ENCODE data around the gene UVSSA. TPM values are rescaled to one million over a fixed set of nuclear protein-coding genes. Genes with fewer than 3 reads are reported as not detected.
A peak's percentile ranks its signal among the peaks of the same experiment; 100 is the strongest.
"Not testable (repeated sequence)": the region's sequence is repeated elsewhere in the genome, so short reads cannot be mapped to it uniquely, and the experiment has no call there.

The UVSSA gene
- polyA plus RNA-seq, 1 of the 3 experiments (the other 2 are of a cell fraction) = 14.9 TPM

DNA sequence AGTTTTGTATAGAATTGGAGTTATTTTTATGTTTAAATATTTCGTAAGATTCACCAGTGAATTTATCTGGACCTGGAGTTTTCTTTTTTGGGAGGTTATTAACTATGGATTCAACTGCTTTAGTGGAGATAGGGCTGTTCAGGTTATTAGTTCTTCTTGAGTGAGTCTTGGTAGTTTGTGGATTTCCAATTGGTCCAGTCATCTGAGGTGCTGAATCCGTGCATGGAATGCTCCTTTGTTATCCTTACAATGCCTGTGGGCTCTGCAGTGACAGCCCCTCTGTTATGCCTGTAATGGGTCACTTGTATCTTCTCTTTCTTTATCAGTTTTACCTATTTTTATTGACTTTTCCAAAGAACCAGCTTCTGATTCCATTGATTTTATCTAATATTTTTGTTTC, 74.6 kb downstream of the UVSSA start:
- no peak for TF ChIP-seq NFIC (IDR thresholded peaks at IDR 0.05; ENCODE audit: borderline replicate concordance)
- TF ChIP-seq TEAD4 (IDR thresholded peaks at IDR 0.05; ENCODE audit: borderline replicate concordance, insufficient read depth) = no peak
- TF ChIP-seq, protein P1, sequence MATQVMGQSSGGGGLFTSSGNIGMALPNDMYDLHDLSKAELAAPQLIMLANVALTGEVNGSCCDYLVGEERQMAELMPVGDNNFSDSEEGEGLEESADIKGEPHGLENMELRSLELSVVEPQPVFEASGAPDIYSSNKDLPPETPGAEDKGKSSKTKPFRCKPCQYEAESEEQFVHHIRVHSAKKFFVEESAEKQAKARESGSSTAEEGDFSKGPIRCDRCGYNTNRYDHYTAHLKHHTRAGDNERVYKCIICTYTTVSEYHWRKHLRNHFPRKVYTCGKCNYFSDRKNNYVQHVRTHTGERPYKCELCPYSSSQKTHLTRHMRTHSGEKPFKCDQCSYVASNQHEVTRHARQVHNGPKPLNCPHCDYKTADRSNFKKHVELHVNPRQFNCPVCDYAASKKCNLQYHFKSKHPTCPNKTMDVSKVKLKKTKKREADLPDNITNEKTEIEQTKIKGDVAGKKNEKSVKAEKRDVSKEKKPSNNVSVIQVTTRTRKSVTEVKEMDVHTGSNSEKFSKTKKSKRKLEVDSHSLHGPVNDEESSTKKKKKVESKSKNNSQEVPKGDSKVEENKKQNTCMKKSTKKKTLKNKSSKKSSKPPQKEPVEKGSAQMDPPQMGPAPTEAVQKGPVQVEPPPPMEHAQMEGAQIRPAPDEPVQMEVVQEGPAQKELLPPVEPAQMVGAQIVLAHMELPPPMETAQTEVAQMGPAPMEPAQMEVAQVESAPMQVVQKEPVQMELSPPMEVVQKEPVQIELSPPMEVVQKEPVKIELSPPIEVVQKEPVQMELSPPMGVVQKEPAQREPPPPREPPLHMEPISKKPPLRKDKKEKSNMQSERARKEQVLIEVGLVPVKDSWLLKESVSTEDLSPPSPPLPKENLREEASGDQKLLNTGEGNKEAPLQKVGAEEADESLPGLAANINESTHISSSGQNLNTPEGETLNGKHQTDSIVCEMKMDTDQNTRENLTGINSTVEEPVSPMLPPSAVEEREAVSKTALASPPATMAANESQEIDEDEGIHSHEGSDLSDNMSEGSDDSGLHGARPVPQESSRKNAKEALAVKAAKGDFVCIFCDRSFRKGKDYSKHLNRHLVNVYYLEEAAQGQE (IDR thresholded peaks at IDR 0.05; ENCODE audit: low read depth, low read length) = 0 out of 2 replicates have a peak, but pooled peaks have one; percentile 20
- no peak overlapping the region for H3K4me3 ChIP-seq (ENCODE audit: low read depth in 2 of 2, low read length in 1 of 2)
- no peak overlapping the region for H2AFZ ChIP-seq (ENCODE audit: low read depth)
- ChIA-PET POLR2A (no interaction called here), CTCF (interaction anchor here (1.0 to 1.5 kb wide), 2 partner anchors 91 to 291 kb away, joined by 3 read pairs; no protein-coding TSS in a partner anchor)
- peaks cover 66% of the 10 kb centered on the region for H3K27me3 ChIP-seq (ENCODE audit: insufficient read depth)
- H3F3A ChIP-seq (replicated peaks; ENCODE audit: insufficient read depth) = no peaks in the 10 kb centered on the region
- DNase-seq = no peak
- H3K9ac ChIP-seq = no peak overlapping the region
- no peaks in the 10 kb centered on the region for H3K4me1 ChIP-seq (ENCODE audit: control insufficient read depth in 1 of 2, insufficient read depth in 2 of 2, low read depth in 1 of 2, low read length in 1 of 2)
- no peaks in the 10 kb centered on the region for H3K9me3 ChIP-seq
- H3K4me2 ChIP-seq = no peak overlapping the region
- no peaks in the 10 kb centered on the region for H3K9me2 ChIP-seq
- H4K20me1 ChIP-seq (ENCODE audit: insufficient read depth) = no peaks in the 10 kb centered on the region
- H3K27ac ChIP-seq (ENCODE audit: low read depth in 2 of 2, low read length in 1 of 2) = no peak overlapping the region
- H3K36me3 ChIP-seq (replicated peaks in 1 of 2; ENCODE audit: control insufficient read depth in 1 of 2, insufficient read depth in 2 of 2, low read length in 1 of 2) = no peaks in the 10 kb centered on the region
- H3K79me2 ChIP-seq (ENCODE audit: insufficient read depth) = no peaks in the 10 kb centered on the region
- 3% methylated on average over 2 of the region's 2 CpGs for WGBS (ENCODE audit: low lambda C conversion rate)

DNA sequence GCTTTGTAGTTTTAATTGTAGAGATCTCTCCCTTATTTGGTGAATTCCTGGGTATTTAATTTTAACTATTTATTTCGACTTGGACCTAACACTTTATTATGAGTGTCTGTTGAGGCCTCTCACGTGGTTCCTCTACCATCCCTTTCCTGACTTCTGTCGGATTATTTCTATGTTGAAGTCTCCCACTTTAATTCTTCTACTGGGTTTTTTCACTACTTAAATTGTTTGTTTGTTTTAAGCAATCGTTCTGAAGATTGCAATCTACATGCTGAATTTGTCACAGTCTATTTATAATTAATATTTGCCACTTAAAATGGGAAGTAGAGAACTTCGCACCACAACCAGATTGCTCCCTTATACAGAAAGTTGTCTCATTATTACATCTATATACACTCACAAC, 80.0 kb downstream of the UVSSA start:
- Histone ChIP-seq H3K36me3 (replicated peaks in 1 of 2; ENCODE audit: control insufficient read depth in 1 of 2, insufficient read depth in 2 of 2, low read length in 1 of 2) (no peaks in the 10 kb centered on the region), H3F3A (replicated peaks; ENCODE audit: insufficient read depth) (no peaks in the 10 kb centered on the region), H3K27ac (ENCODE audit: low read depth in 2 of 2, low read length in 1 of 2) (no peak overlapping the region), H3K27me3 (ENCODE audit: insufficient read depth) (peaks cover 28% of the 10 kb centered on the region), H3K4me1 (ENCODE audit: control insufficient read depth in 1 of 2, insufficient read depth in 2 of 2, low read depth in 1 of 2, low read length in 1 of 2) (no peaks in the 10 kb centered on the region), H3K79me2 (ENCODE audit: insufficient read depth) (no peaks in the 10 kb centered on the region), H3K9me3 (no peaks in the 10 kb centered on the region), H4K20me1 (ENCODE audit: insufficient read depth) (no peaks in the 10 kb centered on the region), H3K4me3 (ENCODE audit: low read depth in 2 of 2, low read length in 1 of 2) (no peak overlapping the region), H3K9me2 (no peaks in the 10 kb centered on the region), H2AFZ (ENCODE audit: low read depth) (no peak overlapping the region), H3K4me2 (no peak overlapping the region), H3K9ac (no peak overlapping the region)
- CTCF ChIA-PET = no interaction called here
- DNase-seq = no peak
- WGBS (ENCODE audit: low lambda C conversion rate) = 26% methylated on average over 5 of the region's 5 CpGs
- POLR2A ChIA-PET = no interaction called here
- TF ChIP-seq, protein P2, sequence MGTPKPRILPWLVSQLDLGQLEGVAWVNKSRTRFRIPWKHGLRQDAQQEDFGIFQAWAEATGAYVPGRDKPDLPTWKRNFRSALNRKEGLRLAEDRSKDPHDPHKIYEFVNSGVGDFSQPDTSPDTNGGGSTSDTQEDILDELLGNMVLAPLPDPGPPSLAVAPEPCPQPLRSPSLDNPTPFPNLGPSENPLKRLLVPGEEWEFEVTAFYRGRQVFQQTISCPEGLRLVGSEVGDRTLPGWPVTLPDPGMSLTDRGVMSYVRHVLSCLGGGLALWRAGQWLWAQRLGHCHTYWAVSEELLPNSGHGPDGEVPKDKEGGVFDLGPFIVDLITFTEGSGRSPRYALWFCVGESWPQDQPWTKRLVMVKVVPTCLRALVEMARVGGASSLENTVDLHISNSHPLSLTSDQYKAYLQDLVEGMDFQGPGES (IDR thresholded peaks at IDR 0.05; ENCODE audit: low read depth, low read length) = no peak
- TF ChIP-seq TCF12 (IDR thresholded peaks at IDR 0.05) (no peak), JUND (IDR thresholded peaks at IDR 0.05) (no peak), EP300 (IDR thresholded peaks at IDR 0.05; ENCODE audit: borderline replicate concordance in 1 of 2, low read depth in 1 of 2, low read length in 1 of 2) (no peak), RAD21 (IDR thresholded peaks at IDR 0.05; ENCODE audit: low read length) (no peak), MXI1 (IDR thresholded peaks at IDR 0.05; ENCODE audit: low read depth, low read length) (no peak)

DNA sequence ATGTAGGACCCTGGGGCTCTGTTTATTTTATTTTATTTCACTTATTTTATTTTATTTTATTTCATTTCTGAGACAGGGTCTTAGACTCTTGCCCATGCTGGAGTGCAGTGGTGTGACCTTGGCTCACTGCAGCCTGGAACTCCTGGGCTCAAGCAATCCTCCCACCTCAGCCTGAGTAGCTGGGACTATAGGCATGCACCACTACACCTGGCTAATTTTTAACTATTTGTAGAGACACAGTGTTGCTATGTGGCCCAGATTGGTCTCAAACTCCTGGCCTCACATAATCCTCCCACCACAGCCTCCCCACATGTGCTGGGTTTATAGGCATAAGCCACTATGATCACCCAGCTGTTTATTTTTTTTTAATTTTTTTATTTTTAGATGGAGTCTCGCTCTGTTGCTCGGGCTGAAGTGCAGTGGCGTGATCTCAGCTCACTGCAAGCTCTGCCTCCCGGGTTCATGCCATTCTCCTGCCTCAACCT, 96.7 kb downstream of the UVSSA start:
- H3K4me3 ChIP-seq (ENCODE audit: low read depth in 2 of 2, low read length in 1 of 2); H2AFZ ChIP-seq (ENCODE audit: low read depth); H3K4me2 ChIP-seq; H3K27me3 ChIP-seq (ENCODE audit: insufficient read depth); H3K9me2 ChIP-seq; H3K9ac ChIP-seq; H3K9me3 ChIP-seq; CTCF ChIA-PET; H3K36me3 ChIP-seq (replicated peaks in 1 of 2; ENCODE audit: control insufficient read depth in 1 of 2, insufficient read depth in 2 of 2, low read length in 1 of 2); DNase-seq; POLR2A ChIA-PET; H3K79me2 ChIP-seq (ENCODE audit: insufficient read depth); H4K20me1 ChIP-seq (ENCODE audit: insufficient read depth); H3F3A ChIP-seq (replicated peaks; ENCODE audit: insufficient read depth); H3K27ac ChIP-seq (ENCODE audit: low read depth in 2 of 2, low read length in 1 of 2); H3K4me1 ChIP-seq (ENCODE audit: control insufficient read depth in 1 of 2, insufficient read depth in 2 of 2, low read depth in 1 of 2, low read length in 1 of 2): not testable (repeated sequence)
- WGBS (ENCODE audit: low lambda C conversion rate) = 15% methylated on average over 4 of the region's 4 CpGs

All from SK-N-SH (cell line).